Nephron (organoid): Measurements from ENCODE around the gene KRT82.

Experiments
- H3K27ac Mint-ChIP-seq, 3 experiments: 2 replicates each; pipeline ENCODE4 v1.8.0; 2020; ENCODE audit warnings: mixed read lengths in 3 of 3, mild to moderate bottlenecking in 2 of 3, moderate library complexity in 1 of 3
- H3K27me3 Mint-ChIP-seq: 2 replicates; pipeline ENCODE4 v1.8.0; 2021; ENCODE audit warnings: low read depth, mild to moderate bottlenecking, moderate library complexity, mixed read lengths
- H3K36me3 Mint-ChIP-seq: 2 replicates; pipeline ENCODE4 v1.8.0; 2020; ENCODE audit warnings: low read depth, mixed read lengths
- H3K4me1 Mint-ChIP-seq: 2 replicates; pipeline ENCODE4 v1.8.0; 2020; ENCODE audit warnings: mixed read lengths
- H3K4me3 Mint-ChIP-seq, 3 experiments: 2 replicates each; pipeline ENCODE4 v1.8.0; 2020; ENCODE audit warnings: mild to moderate bottlenecking in 3 of 3, mixed read lengths in 3 of 3, moderate library complexity in 2 of 3
- H3K9me3 Mint-ChIP-seq: 2 replicates; pipeline ENCODE4 v1.8.0; 2020; ENCODE audit warnings: mixed read lengths
- TF ChIP-seq, protein P1 (sequence below), 3 experiments: fragments of 200-600 bp; sonication (generic); IDR thresholded peaks; one replicate each; pipeline ENCODE4 v1.5.0; 2021; ENCODE audit warnings: antibody characterized with exemption in 3 of 3; ENCODE audit not compliant: unreplicated experiment in 3 of 3

The KRT82 gene

GRCh38 chr12:52364901-52365489 lies 41.1 kb downstream of the KRT82 start:
- Mint-ChIP-seq H3K27ac (no peak overlapping the region), H3K36me3 (no peaks in the 10 kb centered on the region), H3K27me3 (peaks cover 45% of the 10 kb centered on the region), H3K4me1 (peaks cover 21% of the 10 kb centered on the region), H3K4me3 (no peak overlapping the region), H3K9me3 (no peaks in the 10 kb centered on the region)
- TF ChIP-seq, protein P1, sequence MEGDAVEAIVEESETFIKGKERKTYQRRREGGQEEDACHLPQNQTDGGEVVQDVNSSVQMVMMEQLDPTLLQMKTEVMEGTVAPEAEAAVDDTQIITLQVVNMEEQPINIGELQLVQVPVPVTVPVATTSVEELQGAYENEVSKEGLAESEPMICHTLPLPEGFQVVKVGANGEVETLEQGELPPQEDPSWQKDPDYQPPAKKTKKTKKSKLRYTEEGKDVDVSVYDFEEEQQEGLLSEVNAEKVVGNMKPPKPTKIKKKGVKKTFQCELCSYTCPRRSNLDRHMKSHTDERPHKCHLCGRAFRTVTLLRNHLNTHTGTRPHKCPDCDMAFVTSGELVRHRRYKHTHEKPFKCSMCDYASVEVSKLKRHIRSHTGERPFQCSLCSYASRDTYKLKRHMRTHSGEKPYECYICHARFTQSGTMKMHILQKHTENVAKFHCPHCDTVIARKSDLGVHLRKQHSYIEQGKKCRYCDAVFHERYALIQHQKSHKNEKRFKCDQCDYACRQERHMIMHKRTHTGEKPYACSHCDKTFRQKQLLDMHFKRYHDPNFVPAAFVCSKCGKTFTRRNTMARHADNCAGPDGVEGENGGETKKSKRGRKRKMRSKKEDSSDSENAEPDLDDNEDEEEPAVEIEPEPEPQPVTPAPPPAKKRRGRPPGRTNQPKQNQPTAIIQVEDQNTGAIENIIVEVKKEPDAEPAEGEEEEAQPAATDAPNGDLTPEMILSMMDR (IDR thresholded peaks at IDR 0.05; ENCODE audit: unreplicated experiment in 3 of 3): no peak

- no peaks in the 10 kb centered on the region for H3K36me3 Mint-ChIP-seq
- TF ChIP-seq, protein P1 (IDR thresholded peaks at IDR 0.05; ENCODE audit: unreplicated experiment in 3 of 3): no peak
Observed at GRCh38 chr12:52364061-52364460, 42.1 kb downstream of the KRT82 start.

GRCh38 chr12:52363111-52363679 lies 42.9 kb downstream of the KRT82 start:
- Mint-ChIP-seq H3K9me3 (no peaks in the 10 kb centered on the region), H3K4me3 (no peak overlapping the region), H3K27me3 (peaks cover 39% of the 10 kb centered on the region), H3K4me1 (peaks cover 19% of the 10 kb centered on the region), H3K27ac (no peak overlapping the region), H3K36me3 (no peaks in the 10 kb centered on the region)
- TF ChIP-seq, protein P1 (IDR thresholded peaks at IDR 0.05; ENCODE audit: unreplicated experiment in 3 of 3): no peak

More at GRCh38 chr12:52364061-52364460, 42.1 kb downstream of the KRT82 start:
- peaks cover 44% of the 10 kb centered on the region for H3K27me3 Mint-ChIP-seq
- H3K4me1 Mint-ChIP-seq: peaks cover 26% of the 10 kb centered on the region
- H3K9me3 Mint-ChIP-seq: no peaks in the 10 kb centered on the region
- no peak overlapping the region for H3K27ac Mint-ChIP-seq
- no peak overlapping the region for H3K4me3 Mint-ChIP-seq

DNA sequence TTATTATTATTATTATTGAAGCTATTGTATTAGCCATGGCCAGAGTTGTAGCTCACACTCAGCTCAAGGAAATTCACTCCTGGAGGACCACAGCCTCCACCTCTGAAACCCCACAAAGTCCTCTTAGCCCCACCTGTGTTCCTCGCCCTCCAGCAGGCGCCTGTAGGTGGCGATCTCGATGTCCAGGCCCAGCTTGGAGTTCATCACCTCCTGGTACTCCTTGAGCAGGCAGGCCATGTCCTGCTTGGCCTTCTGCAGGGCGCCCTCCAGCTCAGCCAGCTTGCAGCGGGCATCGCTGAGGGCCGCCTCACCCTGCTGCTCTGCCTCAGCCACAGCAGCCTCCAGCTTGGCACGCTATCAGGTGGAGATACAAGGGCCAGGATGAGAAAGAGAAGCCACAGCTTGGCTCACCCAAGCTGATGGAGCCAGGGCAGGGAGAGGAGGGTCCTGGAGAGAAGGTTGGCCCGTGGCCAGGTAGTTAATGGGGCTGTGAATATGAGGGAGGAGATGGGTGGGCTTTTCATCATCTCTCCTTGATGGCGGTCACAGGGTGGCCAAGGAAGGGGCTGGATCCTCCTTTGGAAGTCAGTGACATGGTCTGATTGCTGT lies 43.9 kb downstream of the KRT82 start:
- H3K4me1 Mint-ChIP-seq: peaks cover 19% of the 10 kb centered on the region
- H3K27me3 Mint-ChIP-seq: peaks cover 38% of the 10 kb centered on the region
- H3K36me3 Mint-ChIP-seq: no peaks in the 10 kb centered on the region
- H3K9me3 Mint-ChIP-seq: no peaks in the 10 kb centered on the region
- no peak overlapping the region for H3K4me3 Mint-ChIP-seq
- no peak overlapping the region for H3K27ac Mint-ChIP-seq
- TF ChIP-seq, protein P1 (IDR thresholded peaks at IDR 0.05; ENCODE audit: unreplicated experiment in 3 of 3): no peak

GRCh38 chr12:52361553-52361952 lies 44.6 kb downstream of the KRT82 start:
- H3K4me1 Mint-ChIP-seq: peaks cover 19% of the 10 kb centered on the region
- no peak overlapping the region for H3K27ac Mint-ChIP-seq
- H3K4me3 Mint-ChIP-seq: no peak overlapping the region
- peaks cover 38% of the 10 kb centered on the region for H3K27me3 Mint-ChIP-seq
- no peaks in the 10 kb centered on the region for H3K9me3 Mint-ChIP-seq
- H3K36me3 Mint-ChIP-seq: no peaks in the 10 kb centered on the region
- TF ChIP-seq, protein P1 (IDR thresholded peaks at IDR 0.05; ENCODE audit: unreplicated experiment in 3 of 3): no peak
